Measurements from ENCODE around the gene SLC38A8.

- TF ChIP-seq BHLHE40 (IDR thresholded peaks at IDR 0.05; ENCODE audit: borderline replicate concordance), result no peak
- no peak for TF ChIP-seq SP1 (IDR thresholded peaks at IDR 0.05)
- TF ChIP-seq PKNOX1 (IDR thresholded peaks at IDR 0.05), result no peak
- TF ChIP-seq LEF1 (IDR thresholded peaks at IDR 0.05; ENCODE audit: borderline replicate concordance), result no peak
- no peak for TF ChIP-seq TARDBP (IDR thresholded peaks at IDR 0.05)
- TF ChIP-seq FOXA1 (IDR thresholded peaks at IDR 0.05), result no peak
- no peak for TF ChIP-seq SUZ12 (IDR thresholded peaks at IDR 0.05)
- no peak for TF ChIP-seq CTBP1 (IDR thresholded peaks at IDR 0.05; ENCODE audit: borderline replicate concordance)
- TF ChIP-seq FOXM1 (IDR thresholded peaks at IDR 0.05; ENCODE audit: borderline replicate concordance), result no peak
Measured at GRCh38 chr16:84090211-84090610, 47.6 kb upstream of the SLC38A8 start.
